ENCODE measurements around the gene LRP1B.

DNA sequence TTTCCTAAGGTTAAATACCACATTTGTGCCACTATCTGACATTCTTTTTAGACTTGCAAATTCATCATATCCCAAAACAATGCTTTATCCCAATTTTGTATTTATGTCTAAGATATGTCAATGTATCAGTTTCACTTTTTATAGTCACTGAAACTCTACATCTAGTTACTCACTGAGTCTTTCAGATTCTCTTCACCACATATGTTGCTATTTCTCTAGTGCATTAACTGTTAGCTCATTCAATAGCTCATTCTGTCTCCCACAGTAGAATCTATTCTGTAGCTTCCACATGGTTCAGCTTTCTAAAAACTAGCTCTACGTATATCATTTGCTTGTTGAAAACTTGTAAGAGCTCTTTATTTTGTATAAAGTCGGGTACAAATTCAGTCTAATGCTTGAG lies 1930.1 kb downstream of the LRP1B start:
- TF ChIP-seq, protein P1, sequence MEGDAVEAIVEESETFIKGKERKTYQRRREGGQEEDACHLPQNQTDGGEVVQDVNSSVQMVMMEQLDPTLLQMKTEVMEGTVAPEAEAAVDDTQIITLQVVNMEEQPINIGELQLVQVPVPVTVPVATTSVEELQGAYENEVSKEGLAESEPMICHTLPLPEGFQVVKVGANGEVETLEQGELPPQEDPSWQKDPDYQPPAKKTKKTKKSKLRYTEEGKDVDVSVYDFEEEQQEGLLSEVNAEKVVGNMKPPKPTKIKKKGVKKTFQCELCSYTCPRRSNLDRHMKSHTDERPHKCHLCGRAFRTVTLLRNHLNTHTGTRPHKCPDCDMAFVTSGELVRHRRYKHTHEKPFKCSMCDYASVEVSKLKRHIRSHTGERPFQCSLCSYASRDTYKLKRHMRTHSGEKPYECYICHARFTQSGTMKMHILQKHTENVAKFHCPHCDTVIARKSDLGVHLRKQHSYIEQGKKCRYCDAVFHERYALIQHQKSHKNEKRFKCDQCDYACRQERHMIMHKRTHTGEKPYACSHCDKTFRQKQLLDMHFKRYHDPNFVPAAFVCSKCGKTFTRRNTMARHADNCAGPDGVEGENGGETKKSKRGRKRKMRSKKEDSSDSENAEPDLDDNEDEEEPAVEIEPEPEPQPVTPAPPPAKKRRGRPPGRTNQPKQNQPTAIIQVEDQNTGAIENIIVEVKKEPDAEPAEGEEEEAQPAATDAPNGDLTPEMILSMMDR (IDR thresholded peaks at IDR 0.05) = no peak
- no peak for TF ChIP-seq POLR2A (IDR thresholded peaks at IDR 0.05; ENCODE audit: low read depth)

All from esophagus muscularis mucosa (tissue), 3 donors.